HepG2 (cell line): ENCODE data around the gene PSENEN. TPM values are rescaled to one million over a fixed set of nuclear protein-coding genes. Genes with fewer than 3 reads are reported as not detected.

ENCODE experiments used
- HOXD1 ChIP-seq: sonication (generic); formaldehyde crosslinking; IDR thresholded peaks from 2 replicates; pipeline ENCODE4 v1.5.0; 2020; ENCODE audit warnings: missing genetic modification reagents
- PCBP1 ChIP-seq: fragments of 200-400 bp; formaldehyde crosslinking; IDR thresholded peaks from 2 replicates; pipeline ENCODE4 v1.6.1; 2017; ENCODE audit warnings: mild to moderate bottlenecking, low read depth, low read length, borderline replicate concordance
- SAFB2 ChIP-seq: sonication (generic); formaldehyde crosslinking; IDR thresholded peaks from 2 replicates; pipeline ENCODE4 v1.5.1; 2020; ENCODE audit warnings: missing genetic modification reagents, low read depth, mild to moderate bottlenecking, borderline replicate concordance
- THAP11 ChIP-seq: IDR thresholded peaks from 2 replicates; pipeline ENCODE4 v1.6.1; 2016; ENCODE audit warnings: missing biosample characterization, missing genetic modification reagents
- ZNF207 ChIP-seq: fragments of 450-650 bp; IDR thresholded peaks from 2 replicates; pipeline ENCODE4 v1.6.1; 2016; ENCODE audit warnings: antibody characterized with exemption, borderline replicate concordance
- ZNF331 ChIP-seq: sonication (generic); formaldehyde crosslinking; IDR thresholded peaks from 2 replicates; pipeline ENCODE4 v1.4.0; 2020; ENCODE audit warnings: missing genetic modification reagents
- ZNF563 ChIP-seq: sonication (generic); formaldehyde crosslinking; IDR thresholded peaks from 2 replicates; pipeline ENCODE4 v1.8.0; 2022; ENCODE audit warnings: mild to moderate bottlenecking, moderate library complexity, missing genetic modification reagents
- ZNF883 ChIP-seq: sonication (generic); formaldehyde crosslinking; IDR thresholded peaks from 2 replicates; pipeline ENCODE4 v1.5.1; 2020; ENCODE audit warnings: mild to moderate bottlenecking, missing genetic modification reagents; ENCODE audit errors: not compliant biosample characterization
- polyA plus RNA-seq, 8 experiments: library from polyadenylated mRNA; depleted of rRNA in 3 of 8; stranded (reverse) in 7 of 8; unstranded in 1 of 8; fragments of >200 nt; fragmentation: Illumina TruSeq in 4 of 8; extraction: Trizol in 4 of 8; gene quantifications; 2 replicates each; pipeline versions ENCODE4 v1.2.1 to v1.2.3, GENCODE V29; 2011 to 2016; ENCODE audit warnings: low read depth in 4 of 8, missing spikeins in 1 of 8, mixed read lengths in 1 of 8; ENCODE audit not compliant: insufficient read depth in 1 of 8
- total RNA-seq, 5 experiments: library from RNA; depleted of rRNA; stranded (reverse); fragments of >200 nt; fragmentation: Illumina TruSeq; extraction: Trizol; gene quantifications; 2 replicates each; pipeline ENCODE4 v1.2.3, GENCODE V29; 2016; ENCODE audit warnings: low read depth in 1 of 5
- TF ChIP-seq, protein P1 (sequence below): IDR thresholded peaks from 2 replicates; pipeline ENCODE4 v1.6.1; 2016; ENCODE audit warnings: low read depth
- TF ChIP-seq, protein P2 (sequence below): sonication (generic); formaldehyde crosslinking; IDR thresholded peaks from 2 replicates; pipeline ENCODE4 v1.5.0; 2020; ENCODE audit warnings: mild to moderate bottlenecking, missing genetic modification reagents
- TF ChIP-seq, protein P3 (sequence below): sonication (generic); formaldehyde crosslinking; IDR thresholded peaks from 2 replicates; pipeline ENCODE4 v1.5.1; 2020; ENCODE audit warnings: missing genetic modification reagents, mild to moderate bottlenecking, borderline replicate concordance
- TF ChIP-seq, protein P4 (sequence below): sonication (generic); formaldehyde crosslinking; IDR thresholded peaks from 2 replicates; pipeline ENCODE4 v1.5.1; 2020; ENCODE audit warnings: missing genetic modification reagents, mild to moderate bottlenecking, borderline replicate concordance
- TF ChIP-seq, protein P5 (sequence below): IDR thresholded peaks from 2 replicates; pipeline ENCODE4 v1.6.1; 2016; ENCODE audit warnings: missing compliant biosample characterization, missing genetic modification reagents, borderline replicate concordance
- TF ChIP-seq, protein P6 (sequence below), 2 experiments: sonication (generic) in 1 of 2; formaldehyde crosslinking in 1 of 2; IDR thresholded peaks; 2 replicates each; pipeline versions ENCODE4 v1.5.1 to v1.6.1; 2011 to 2020; ENCODE audit warnings: borderline replicate concordance in 1 of 2, low read depth in 1 of 2, low read length in 1 of 2, mild to moderate bottlenecking in 1 of 2, missing genetic modification reagents in 1 of 2, moderate library complexity in 1 of 2

PSENEN gene
- total and polyA plus RNA-seq, 2 of the 13 experiments (the other 11 are each of a cell fraction or from before 2014, with no cell fraction given), result 16.9 to 34.2 TPM

DNA sequence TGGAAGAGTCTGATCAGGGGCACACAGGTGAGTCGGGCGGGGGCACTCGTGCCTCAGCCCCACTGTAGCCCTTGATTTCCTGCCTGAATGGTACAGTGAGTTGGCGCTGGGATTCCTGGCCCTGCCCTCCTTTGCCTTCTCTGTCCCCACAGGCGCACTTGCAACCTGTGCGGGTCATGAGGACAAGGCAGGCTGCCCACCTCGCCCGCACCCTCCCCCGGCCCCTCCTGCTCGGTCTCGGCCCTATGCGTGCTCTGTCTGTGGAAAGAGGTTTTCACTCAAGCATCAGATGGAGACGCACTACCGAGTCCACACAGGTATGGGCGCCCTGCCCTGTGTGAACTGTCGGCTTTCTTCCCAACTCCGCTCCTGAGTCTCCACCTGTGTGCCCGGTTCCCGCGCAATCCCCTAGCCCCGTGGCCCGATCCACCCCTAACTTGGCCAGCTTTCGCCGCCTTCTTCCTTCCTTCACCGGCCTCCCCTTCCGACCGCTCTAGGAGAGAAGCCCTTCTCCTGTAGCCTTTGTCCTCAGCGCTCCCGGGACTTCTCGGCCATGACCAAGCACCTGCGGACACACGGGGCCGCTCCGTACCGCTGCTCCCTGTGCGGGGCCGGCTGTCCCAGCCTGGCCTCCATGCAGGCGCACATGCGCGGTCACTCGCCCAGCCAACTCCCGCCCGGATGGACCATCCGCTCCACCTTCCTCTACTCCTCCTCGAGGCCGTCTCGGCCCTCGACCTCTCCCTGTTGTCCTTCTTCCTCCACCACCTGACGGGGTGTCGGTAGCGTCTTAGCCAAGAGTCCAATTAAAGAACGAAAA is 29.3 kb upstream of the PSENEN start (continued):
- TF ChIP-seq ZNF207 (no peak), ZNF563 (no peak; the same call in 1 of the 2 replicates), THAP11 (CRISPR knock-in tag) (peak; percentile 9; the same call in 1 of the 2 replicates), SAFB2 (CRISPR knock-in tag) (no peak), PCBP1 (no peak), ZNF883 (CRISPR knock-in tag) (peak; percentile 58), HOXD1 (CRISPR knock-in tag) (no peak), ZNF331 (peak; percentile 17; the same call in 1 of the 2 replicates)
- TF ChIP-seq, protein P1, sequence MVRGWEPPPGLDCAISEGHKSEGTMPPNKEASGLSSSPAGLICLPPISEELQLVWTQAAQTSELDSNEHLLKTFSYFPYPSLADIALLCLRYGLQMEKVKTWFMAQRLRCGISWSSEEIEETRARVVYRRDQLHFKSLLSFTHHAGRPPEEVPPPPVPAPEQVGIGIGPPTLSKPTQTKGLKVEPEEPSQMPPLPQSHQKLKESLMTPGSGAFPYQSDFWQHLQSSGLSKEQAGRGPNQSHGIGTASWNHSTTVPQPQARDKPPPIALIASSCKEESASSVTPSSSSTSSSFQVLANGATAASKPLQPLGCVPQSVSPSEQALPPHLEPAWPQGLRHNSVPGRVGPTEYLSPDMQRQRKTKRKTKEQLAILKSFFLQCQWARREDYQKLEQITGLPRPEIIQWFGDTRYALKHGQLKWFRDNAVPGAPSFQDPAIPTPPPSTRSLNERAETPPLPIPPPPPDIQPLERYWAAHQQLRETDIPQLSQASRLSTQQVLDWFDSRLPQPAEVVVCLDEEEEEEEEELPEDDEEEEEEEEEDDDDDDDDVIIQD (CRISPR knock-in tag), result no peak
- TF ChIP-seq, protein P2, sequence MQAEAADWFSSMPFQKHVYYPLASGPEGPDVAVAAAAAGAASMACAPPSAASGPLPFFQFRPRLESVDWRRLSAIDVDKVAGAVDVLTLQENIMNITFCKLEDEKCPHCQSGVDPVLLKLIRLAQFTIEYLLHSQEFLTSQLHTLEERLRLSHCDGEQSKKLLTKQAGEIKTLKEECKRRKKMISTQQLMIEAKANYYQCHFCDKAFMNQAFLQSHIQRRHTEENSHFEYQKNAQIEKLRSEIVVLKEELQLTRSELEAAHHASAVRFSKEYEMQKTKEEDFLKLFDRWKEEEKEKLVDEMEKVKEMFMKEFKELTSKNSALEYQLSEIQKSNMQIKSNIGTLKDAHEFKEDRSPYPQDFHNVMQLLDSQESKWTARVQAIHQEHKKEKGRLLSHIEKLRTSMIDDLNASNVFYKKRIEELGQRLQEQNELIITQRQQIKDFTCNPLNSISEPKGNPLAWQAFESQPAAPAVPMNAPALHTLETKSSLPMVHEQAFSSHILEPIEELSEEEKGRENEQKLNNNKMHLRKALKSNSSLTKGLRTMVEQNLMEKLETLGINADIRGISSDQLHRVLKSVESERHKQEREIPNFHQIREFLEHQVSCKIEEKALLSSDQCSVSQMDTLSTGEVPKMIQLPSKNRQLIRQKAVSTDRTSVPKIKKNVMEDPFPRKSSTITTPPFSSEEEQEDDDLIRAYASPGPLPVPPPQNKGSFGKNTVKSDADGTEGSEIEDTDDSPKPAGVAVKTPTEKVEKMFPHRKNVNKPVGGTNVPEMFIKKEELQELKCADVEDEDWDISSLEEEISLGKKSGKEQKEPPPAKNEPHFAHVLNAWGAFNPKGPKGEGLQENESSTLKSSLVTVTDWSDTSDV (CRISPR knock-in tag), result no peak
- TF ChIP-seq, protein P3, sequence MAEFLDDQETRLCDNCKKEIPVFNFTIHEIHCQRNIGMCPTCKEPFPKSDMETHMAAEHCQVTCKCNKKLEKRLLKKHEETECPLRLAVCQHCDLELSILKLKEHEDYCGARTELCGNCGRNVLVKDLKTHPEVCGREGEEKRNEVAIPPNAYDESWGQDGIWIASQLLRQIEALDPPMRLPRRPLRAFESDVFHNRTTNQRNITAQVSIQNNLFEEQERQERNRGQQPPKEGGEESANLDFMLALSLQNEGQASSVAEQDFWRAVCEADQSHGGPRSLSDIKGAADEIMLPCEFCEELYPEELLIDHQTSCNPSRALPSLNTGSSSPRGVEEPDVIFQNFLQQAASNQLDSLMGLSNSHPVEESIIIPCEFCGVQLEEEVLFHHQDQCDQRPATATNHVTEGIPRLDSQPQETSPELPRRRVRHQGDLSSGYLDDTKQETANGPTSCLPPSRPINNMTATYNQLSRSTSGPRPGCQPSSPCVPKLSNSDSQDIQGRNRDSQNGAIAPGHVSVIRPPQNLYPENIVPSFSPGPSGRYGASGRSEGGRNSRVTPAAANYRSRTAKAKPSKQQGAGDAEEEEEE (CRISPR knock-in tag), result 0 out of 2 replicates have a peak, but pooled peaks have one; percentile 24
- TF ChIP-seq, protein P4, sequence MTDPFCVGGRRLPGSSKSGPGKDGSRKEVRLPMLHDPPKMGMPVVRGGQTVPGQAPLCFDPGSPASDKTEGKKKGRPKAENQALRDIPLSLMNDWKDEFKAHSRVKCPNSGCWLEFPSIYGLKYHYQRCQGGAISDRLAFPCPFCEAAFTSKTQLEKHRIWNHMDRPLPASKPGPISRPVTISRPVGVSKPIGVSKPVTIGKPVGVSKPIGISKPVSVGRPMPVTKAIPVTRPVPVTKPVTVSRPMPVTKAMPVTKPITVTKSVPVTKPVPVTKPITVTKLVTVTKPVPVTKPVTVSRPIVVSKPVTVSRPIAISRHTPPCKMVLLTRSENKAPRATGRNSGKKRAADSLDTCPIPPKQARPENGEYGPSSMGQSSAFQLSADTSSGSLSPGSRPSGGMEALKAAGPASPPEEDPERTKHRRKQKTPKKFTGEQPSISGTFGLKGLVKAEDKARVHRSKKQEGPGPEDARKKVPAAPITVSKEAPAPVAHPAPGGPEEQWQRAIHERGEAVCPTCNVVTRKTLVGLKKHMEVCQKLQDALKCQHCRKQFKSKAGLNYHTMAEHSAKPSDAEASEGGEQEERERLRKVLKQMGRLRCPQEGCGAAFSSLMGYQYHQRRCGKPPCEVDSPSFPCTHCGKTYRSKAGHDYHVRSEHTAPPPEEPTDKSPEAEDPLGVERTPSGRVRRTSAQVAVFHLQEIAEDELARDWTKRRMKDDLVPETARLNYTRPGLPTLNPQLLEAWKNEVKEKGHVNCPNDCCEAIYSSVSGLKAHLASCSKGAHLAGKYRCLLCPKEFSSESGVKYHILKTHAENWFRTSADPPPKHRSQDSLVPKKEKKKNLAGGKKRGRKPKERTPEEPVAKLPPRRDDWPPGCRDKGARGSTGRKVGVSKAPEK, result no peak
- TF ChIP-seq, protein P5, sequence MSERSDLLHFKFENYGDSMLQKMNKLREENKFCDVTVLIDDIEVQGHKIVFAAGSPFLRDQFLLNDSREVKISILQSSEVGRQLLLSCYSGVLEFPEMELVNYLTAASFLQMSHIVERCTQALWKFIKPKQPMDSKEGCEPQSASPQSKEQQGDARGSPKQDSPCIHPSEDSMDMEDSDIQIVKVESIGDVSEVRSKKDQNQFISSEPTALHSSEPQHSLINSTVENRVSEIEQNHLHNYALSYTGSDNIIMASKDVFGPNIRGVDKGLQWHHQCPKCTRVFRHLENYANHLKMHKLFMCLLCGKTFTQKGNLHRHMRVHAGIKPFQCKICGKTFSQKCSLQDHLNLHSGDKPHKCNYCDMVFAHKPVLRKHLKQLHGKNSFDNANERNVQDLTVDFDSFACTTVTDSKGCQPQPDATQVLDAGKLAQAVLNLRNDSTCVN (CRISPR knock-in tag), result 0 out of 2 replicates have a peak, but pooled peaks have one; percentile 11
- TF ChIP-seq, protein P6, sequence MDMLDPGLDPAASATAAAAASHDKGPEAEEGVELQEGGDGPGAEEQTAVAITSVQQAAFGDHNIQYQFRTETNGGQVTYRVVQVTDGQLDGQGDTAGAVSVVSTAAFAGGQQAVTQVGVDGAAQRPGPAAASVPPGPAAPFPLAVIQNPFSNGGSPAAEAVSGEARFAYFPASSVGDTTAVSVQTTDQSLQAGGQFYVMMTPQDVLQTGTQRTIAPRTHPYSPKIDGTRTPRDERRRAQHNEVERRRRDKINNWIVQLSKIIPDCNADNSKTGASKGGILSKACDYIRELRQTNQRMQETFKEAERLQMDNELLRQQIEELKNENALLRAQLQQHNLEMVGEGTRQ (IDR thresholded peaks at IDR 0.05; ENCODE audit: low read depth, low read length), result no peak
- TF ChIP-seq, protein P6 (CRISPR knock-in tag; IDR thresholded peaks at IDR 0.05; ENCODE audit: borderline replicate concordance), result no peak; the same call in 1 of the 2 replicates
